HepG2 (cell line): ENCODE measurements around the gene ANTKMT. TPM values are rescaled to one million over a fixed set of nuclear protein-coding genes. Genes with fewer than 3 reads are reported as not detected.

Source experiments
- ATAC-seq: fragments of 200-7000 bp; cut with Tn5 transposase; 3 replicates; pipeline ENCODE4 v1.9.1; 2020; ENCODE audit warnings: mild to moderate bottlenecking, moderate library complexity
- BruUV-seq: library from RNA; stranded (reverse); fragments of 400-500 nt; replicated peaks from 2 replicates; lab custom pipeline; 2021; lab: Mats Ljungman, UMichigan
- CTCF ChIA-PET: fragments of 300-600 bp; formaldehyde crosslinking; extraction: SDS; loops from one replicate; lab custom pipeline; 2021; ENCODE audit warnings: low total read pairs, inconsistent platforms, low intra/inter-chr PET ratio; lab: Yijun Ruan, JAX
- POLR2A ChIA-PET: fragments of 350-600 bp; sonication (Branson Sonifier 250); formaldehyde crosslinking; loops from one replicate; lab custom pipeline; 2020; ENCODE audit warnings: antibody characterized with exemption, inconsistent platforms; lab: Yijun Ruan, JAX
- DNase-seq: peaks from one replicate; pipeline ENCODE4 v3.0.0-alpha.2; 2015; ENCODE audit warnings: low spot score
- FAIRE-seq: peaks from 3 replicates; lab custom pipeline; 2011; peaks lifted over from hg19 to GRCh38; lab: Jason Lieb, UNC
- H2AFZ ChIP-seq: one replicate; pipeline ENCODE4 v1.6.1; 2011; ENCODE audit warnings: low read length, inconsistent platforms
- H3K27ac ChIP-seq: fragments of 300-600 bp; 3 replicates; pipeline ENCODE4 v1.8.0; 2011; ENCODE audit warnings: mixed run types, mild to moderate bottlenecking, mixed read lengths, low read length, inconsistent platforms; ENCODE audit not compliant: insufficient read depth; ENCODE audit errors: extremely low read length
- H3K27me3 ChIP-seq, 2 experiments: fragments of 200-600 bp in 1 of 2; 2 replicates in 1 of 2; 3 replicates in 1 of 2; pipeline versions ENCODE4 v1.6.0 to v1.8.0; 2011; ENCODE audit warnings: low read length in 2 of 2, mild to moderate bottlenecking in 2 of 2, moderate library complexity in 2 of 2, inconsistent platforms in 1 of 2; ENCODE audit not compliant: insufficient read depth in 2 of 2, control insufficient read depth in 1 of 2
- H3K36me3 ChIP-seq, 2 experiments: fragments of 200-600 bp in 1 of 2; replicated peaks in 1 of 2; 2 replicates in 1 of 2; 3 replicates in 1 of 2; pipeline versions ENCODE4 v1.5.1 to v1.8.0; 2011; ENCODE audit warnings: low read length in 2 of 2, inconsistent platforms in 1 of 2; ENCODE audit not compliant: insufficient read depth in 2 of 2, control insufficient read depth in 1 of 2
- H3K4me1 ChIP-seq: 2 replicates; pipeline ENCODE4 v1.5.1; 2012; ENCODE audit warnings: low read length, inconsistent platforms; ENCODE audit not compliant: insufficient read depth
- H3K4me2 ChIP-seq: 2 replicates; pipeline ENCODE4 v1.6.0; 2011; ENCODE audit warnings: low read depth, low read length, inconsistent platforms
- H3K4me3 ChIP-seq, 3 experiments: fragments of 200-600 bp in 1 of 3; sonication (generic), shearing (Covaris generic) in 1 of 3; replicated peaks in 1 of 3; 2 replicates each; pipeline ENCODE4 v1.5.1; 2011 to 2016; ENCODE audit warnings: low read length in 3 of 3, inconsistent platforms in 2 of 3, low read depth in 2 of 3, mild to moderate bottlenecking in 2 of 3, control low read depth in 1 of 3, mixed read lengths in 1 of 3; ENCODE audit not compliant: insufficient read depth in 1 of 3
- H3K79me2 ChIP-seq: one replicate; pipeline ENCODE4 v1.6.1; 2011; ENCODE audit warnings: low read length, inconsistent platforms; ENCODE audit not compliant: insufficient read depth
- H3K9ac ChIP-seq: 2 replicates; pipeline ENCODE4 v1.6.0; 2011; ENCODE audit warnings: mild to moderate bottlenecking, low read depth, low read length, inconsistent platforms; ENCODE audit not compliant: insufficient read depth
- H3K9me3 ChIP-seq: 2 replicates; pipeline ENCODE4 v1.5.1; 2012; ENCODE audit warnings: mild to moderate bottlenecking, low read length
- H4K20me1 ChIP-seq: 2 replicates; pipeline ENCODE4 v1.6.0; 2011; ENCODE audit warnings: inconsistent platforms, mild to moderate bottlenecking, low read length, moderate library complexity; ENCODE audit not compliant: insufficient read depth
- AGO1 ChIP-seq: fragments of 200-400 bp; formaldehyde crosslinking; IDR thresholded peaks from 2 replicates; pipeline ENCODE4 v1.6.1; 2017; ENCODE audit warnings: mild to moderate bottlenecking, low read depth, low read length, moderate library complexity; ENCODE audit not compliant: poor library complexity, severe bottlenecking
- DR1 ChIP-seq: sonication (generic); formaldehyde crosslinking; IDR thresholded peaks from 2 replicates; pipeline ENCODE4 v1.8.0; 2021; ENCODE audit warnings: mild to moderate bottlenecking, missing genetic modification reagents, inconsistent platforms
- WGBS: methylation state at CpG from one replicate; pipeline ENCODE4 v1.1.6; 2017; ENCODE audit warnings: low lambda C conversion rate; 5-methylcytosine and 5-hydroxymethylcytosine counted together
- in situ Hi-C: cut with HindIII; loops from 2 replicates; pipeline ENCODE4 v1.10.0; 2017; ENCODE audit warnings: low pct_unique_long_range_greater_than_20kb; ENCODE audit not compliant: extremely low pct_ligation_motif_present
- intact Hi-C: fragments of 100-400 bp; cut with micrococcal nuclease; formaldehyde crosslinking; loops from one replicate; pipeline ENCODE4 v1.10.0; 2022; ENCODE audit not compliant: unreplicated experiment
- polyA plus RNA-seq, 8 experiments: library from polyadenylated mRNA; depleted of rRNA in 3 of 8; stranded (reverse) in 7 of 8; unstranded in 1 of 8; fragments of >200 nt; fragmentation: Illumina TruSeq in 4 of 8; extraction: Trizol in 4 of 8; gene quantifications; 2 replicates each; pipeline versions ENCODE4 v1.2.1 to v1.2.3, GENCODE V29; 2011 to 2016; ENCODE audit warnings: low read depth in 4 of 8, missing spikeins in 1 of 8, mixed read lengths in 1 of 8; ENCODE audit not compliant: insufficient read depth in 1 of 8
- total RNA-seq, 5 experiments: library from RNA; depleted of rRNA; stranded (reverse); fragments of >200 nt; fragmentation: Illumina TruSeq; extraction: Trizol; gene quantifications; 2 replicates each; pipeline ENCODE4 v1.2.3, GENCODE V29; 2016; ENCODE audit warnings: low read depth in 1 of 5
- TF ChIP-seq, protein P1 (sequence below): sonication (generic); formaldehyde crosslinking; IDR thresholded peaks from 2 replicates; pipeline ENCODE4 v1.4.0; 2020; ENCODE audit warnings: mild to moderate bottlenecking, missing genetic modification reagents

The ANTKMT gene
- total and polyA plus RNA-seq, 2 of the 13 experiments (the other 11 are each of a cell fraction or from before 2014, with no cell fraction given), result 7.5 to 47.8 TPM

DNA sequence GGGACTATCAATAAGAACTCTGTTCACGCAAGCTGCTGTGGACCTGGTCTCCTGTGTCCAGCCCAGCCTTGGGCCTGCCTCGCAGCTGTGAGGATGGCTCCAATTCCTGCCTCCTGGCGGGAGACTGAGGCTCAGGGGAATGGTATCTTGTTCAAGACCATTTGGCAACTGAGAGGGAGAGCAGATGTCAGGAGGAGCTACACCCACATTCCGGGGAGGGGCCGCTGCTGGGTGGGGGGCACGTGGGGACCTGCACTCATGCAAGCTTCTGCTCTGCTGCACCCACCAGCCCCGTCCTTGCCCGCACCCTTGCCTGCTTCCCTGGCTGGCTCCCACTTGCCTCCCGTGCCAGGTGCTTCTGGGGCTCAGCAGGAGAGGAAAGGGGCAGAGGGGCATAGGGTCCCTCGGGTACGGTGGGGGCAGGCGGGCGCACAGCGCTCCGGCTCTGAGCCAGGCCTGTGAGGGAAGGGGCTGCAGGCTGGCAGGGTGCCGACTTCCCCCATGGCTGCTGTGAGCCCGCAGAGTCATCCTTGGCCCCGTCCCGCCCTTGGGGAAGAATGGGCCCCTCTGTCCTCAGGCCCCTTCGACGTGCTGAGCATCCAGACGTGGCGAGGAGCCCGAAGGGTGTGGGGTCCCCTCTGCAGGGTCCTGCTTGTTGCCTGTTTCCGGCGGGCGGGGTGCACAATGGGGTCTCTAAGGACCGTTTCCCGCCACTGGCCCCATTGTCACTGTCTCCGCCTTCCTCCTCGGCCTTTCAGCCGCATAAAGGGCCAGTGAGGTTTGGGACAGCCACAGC is 3.3 kb upstream of the ANTKMT start:
- in situ Hi-C loops, result no loop called here
- POLR2A ChIA-PET, result no interaction called here
- TF ChIP-seq DR1 (CRISPR knock-in tag), result no peak
- peak; percentile 29 for TF ChIP-seq AGO1
- TF ChIP-seq, all 625 proteins: peak for 1
- Histone ChIP-seq H3K27me3 (no peaks in the 10 kb centered on the region), H3K9me3 (no peaks in the 10 kb centered on the region), H3K4me3 (no peak overlapping the region), H3K79me2 (peaks cover 3% of the 10 kb centered on the region), H3K9ac (no peak overlapping the region), H3K36me3 (no peaks in the 10 kb centered on the region), H3K4me1 (peaks cover 53% of the 10 kb centered on the region), H2AFZ (no peak overlapping the region), H3K4me2 (no peak overlapping the region), H4K20me1 (peaks cover 5% of the 10 kb centered on the region), H3K27ac (no peak overlapping the region)
- intact Hi-C loops, result no loop called here
- ATAC-seq (no peak), DNase-seq (no peak), FAIRE-seq (no peak)
- CTCF ChIA-PET, result no interaction called here
- BruUV-seq, result no TSS peak
- 100% methylated on average over 5 of the region's 32 CpGs for WGBS

DNA sequence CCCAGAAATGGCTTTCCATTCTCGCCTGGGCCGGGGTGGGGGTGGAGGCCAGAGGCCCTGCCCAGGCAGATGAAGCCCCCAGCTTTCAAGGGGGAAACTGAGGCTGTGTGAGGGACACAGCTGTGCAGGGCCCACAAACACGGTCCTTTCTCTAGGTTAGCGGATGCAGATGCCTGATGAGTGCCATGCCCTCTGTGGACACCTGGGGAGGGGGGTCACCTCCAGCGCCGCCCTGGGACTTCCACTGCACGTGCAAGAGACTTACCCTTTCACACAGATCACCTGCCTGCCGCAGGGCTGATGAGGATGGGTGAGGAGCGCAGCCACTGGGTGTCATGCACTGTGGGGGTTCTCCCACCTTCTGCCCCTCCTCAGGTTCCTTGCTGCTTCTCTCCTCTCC is 2.6 kb upstream of the ANTKMT start:
- ATAC-seq (no peak), FAIRE-seq (no peak), DNase-seq (no peak)
- H3K27ac ChIP-seq, result no peak overlapping the region
- no peak overlapping the region for H3K4me2 ChIP-seq
- H3K79me2 ChIP-seq, result peaks cover 3% of the 10 kb centered on the region
- intact Hi-C loops (no loop called here), in situ Hi-C loops (no loop called here)
- TF ChIP-seq, protein P1, sequence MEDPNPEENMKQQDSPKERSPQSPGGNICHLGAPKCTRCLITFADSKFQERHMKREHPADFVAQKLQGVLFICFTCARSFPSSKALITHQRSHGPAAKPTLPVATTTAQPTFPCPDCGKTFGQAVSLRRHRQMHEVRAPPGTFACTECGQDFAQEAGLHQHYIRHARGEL (CRISPR knock-in tag), result no peak
- TF ChIP-seq AGO1, result peak; percentile 49
- H3K4me3 ChIP-seq, result no peak overlapping the region
- ChIA-PET POLR2A (no interaction called here), CTCF (no interaction called here)
- no peak overlapping the region for H3K9ac ChIP-seq
- no peaks in the 10 kb centered on the region for H3K9me3 ChIP-seq
- no peaks in the 10 kb centered on the region for H3K27me3 ChIP-seq
- BruUV-seq, result no TSS peak
- WGBS, result 100% methylated on average over 6 of the region's 9 CpGs
- peaks cover 50% of the 10 kb centered on the region for H3K4me1 ChIP-seq
- H3K36me3 ChIP-seq, result no peaks in the 10 kb centered on the region
- no peak overlapping the region for H2AFZ ChIP-seq
- peaks cover 5% of the 10 kb centered on the region for H4K20me1 ChIP-seq
